GM12878 (cell line): ENCODE measurements around the gene IFNGR2.
A peak's percentile ranks its signal among the peaks of the same experiment; 100 is the strongest.

Experiments
- CHD2 ChIP-seq: IDR thresholded peaks from 2 replicates; pipeline ENCODE4 v1.6.1; 2011; ENCODE audit warnings: low read depth, low read length, improper control_type of control experiment, borderline replicate concordance
- EP300 ChIP-seq, 2 experiments: fragments of 150-350 bp in 1 of 2; IDR thresholded peaks; 2 replicates each; pipeline ENCODE4 v1.6.1; 2011 to 2012; ENCODE audit warnings: low read depth in 2 of 2, low read length in 2 of 2, borderline replicate concordance in 1 of 2, improper control_type of control experiment in 1 of 2, inconsistent platforms in 1 of 2; ENCODE audit not compliant: control insufficient read depth in 1 of 2
- EZH2 ChIP-seq: IDR thresholded peaks from 2 replicates; pipeline ENCODE4 v1.6.1; 2012; ENCODE audit warnings: low read depth, mild to moderate bottlenecking, control low read depth, inconsistent platforms, low read length, borderline replicate concordance; ENCODE audit not compliant: control insufficient read depth
- KLF5 ChIP-seq: fragments of 450-650 bp; IDR thresholded peaks from 2 replicates; pipeline ENCODE4 v1.6.1; 2014; ENCODE audit warnings: mild to moderate bottlenecking; ENCODE audit not compliant: partially characterized antibody
- POLR2A ChIP-seq: IDR thresholded peaks from 2 replicates; pipeline ENCODE4 v1.6.1; 2011; ENCODE audit warnings: low read depth, mild to moderate bottlenecking, low read length
- POLR2AphosphoS5 ChIP-seq: IDR thresholded peaks from 2 replicates; pipeline ENCODE4 v1.6.1; 2011; ENCODE audit warnings: mild to moderate bottlenecking, low read length, inconsistent platforms
- RELA ChIP-seq: fragments of 450-650 bp; IDR thresholded peaks from 2 replicates; pipeline ENCODE4 v1.8.0; 2014; ENCODE audit warnings: borderline replicate concordance; ENCODE audit not compliant: partially characterized antibody
- SPI1 ChIP-seq: IDR thresholded peaks from 2 replicates; pipeline ENCODE4 v1.6.1; 2011; ENCODE audit warnings: low read depth, mild to moderate bottlenecking, low read length, moderate library complexity, borderline replicate concordance; ENCODE audit not compliant: insufficient read depth
- TBL1XR1 ChIP-seq: IDR thresholded peaks from 2 replicates; pipeline ENCODE4 v1.6.1; 2012; ENCODE audit warnings: low read depth, low read length, improper control_type of control experiment
- ZZZ3 ChIP-seq: IDR thresholded peaks from 2 replicates; pipeline ENCODE4 v1.6.1; 2011; ENCODE audit warnings: low read depth; ENCODE audit not compliant: control insufficient read depth, insufficient read length
- TF ChIP-seq, protein P1 (sequence below), 3 experiments: IDR thresholded peaks in 2 of 3; conservative IDR thresholded peaks in 1 of 3; 2 replicates each; pipeline ENCODE4 v1.5.1; 2011; ENCODE audit warnings: low read depth in 3 of 3, low read length in 3 of 3, mild to moderate bottlenecking in 3 of 3, control low read depth in 2 of 3, moderate library complexity in 2 of 3, inconsistent platforms in 1 of 3, mixed read lengths in 1 of 3; ENCODE audit not compliant: control insufficient read depth in 2 of 3, insufficient read depth in 1 of 3; ENCODE audit errors: extremely low read depth in 1 of 3
- TF ChIP-seq, protein P2 (sequence below): fragments of 450-650 bp; IDR thresholded peaks from 2 replicates; pipeline ENCODE4 v1.6.1; 2017; ENCODE audit warnings: mild to moderate bottlenecking
- TF ChIP-seq, protein P3 (sequence below): IDR thresholded peaks from 2 replicates; pipeline ENCODE4 v1.6.1; 2012; ENCODE audit warnings: low read depth, low read length, improper control_type of control experiment
- TF ChIP-seq, protein P4 (sequence below): fragments of 450-650 bp; IDR thresholded peaks from 2 replicates; pipeline ENCODE4 v1.6.1; 2018; ENCODE audit warnings: borderline replicate concordance, mild to moderate bottlenecking; ENCODE audit not compliant: partially characterized antibody

DNA sequence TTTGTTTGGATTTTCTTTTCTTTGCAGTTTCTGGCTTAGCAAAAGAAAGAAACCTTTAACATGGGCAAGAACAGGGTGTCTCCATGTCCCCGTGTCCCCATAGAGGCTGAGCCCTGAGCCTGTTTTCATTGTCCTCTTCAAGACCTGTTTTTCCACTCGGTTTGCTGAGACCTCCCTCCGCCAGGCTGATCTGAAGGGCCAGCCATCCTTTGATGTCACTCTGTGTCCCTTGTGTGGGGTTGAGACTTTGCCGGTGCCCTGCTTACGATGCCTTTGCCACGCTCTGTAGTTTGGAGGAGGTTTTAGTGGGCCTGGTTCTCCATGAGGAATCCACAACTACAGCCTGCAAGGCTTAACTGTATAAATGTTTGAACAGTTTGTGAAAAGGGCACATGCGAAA is 23.8 kb downstream of the IFNGR2 start:
- TF ChIP-seq, protein P1, sequence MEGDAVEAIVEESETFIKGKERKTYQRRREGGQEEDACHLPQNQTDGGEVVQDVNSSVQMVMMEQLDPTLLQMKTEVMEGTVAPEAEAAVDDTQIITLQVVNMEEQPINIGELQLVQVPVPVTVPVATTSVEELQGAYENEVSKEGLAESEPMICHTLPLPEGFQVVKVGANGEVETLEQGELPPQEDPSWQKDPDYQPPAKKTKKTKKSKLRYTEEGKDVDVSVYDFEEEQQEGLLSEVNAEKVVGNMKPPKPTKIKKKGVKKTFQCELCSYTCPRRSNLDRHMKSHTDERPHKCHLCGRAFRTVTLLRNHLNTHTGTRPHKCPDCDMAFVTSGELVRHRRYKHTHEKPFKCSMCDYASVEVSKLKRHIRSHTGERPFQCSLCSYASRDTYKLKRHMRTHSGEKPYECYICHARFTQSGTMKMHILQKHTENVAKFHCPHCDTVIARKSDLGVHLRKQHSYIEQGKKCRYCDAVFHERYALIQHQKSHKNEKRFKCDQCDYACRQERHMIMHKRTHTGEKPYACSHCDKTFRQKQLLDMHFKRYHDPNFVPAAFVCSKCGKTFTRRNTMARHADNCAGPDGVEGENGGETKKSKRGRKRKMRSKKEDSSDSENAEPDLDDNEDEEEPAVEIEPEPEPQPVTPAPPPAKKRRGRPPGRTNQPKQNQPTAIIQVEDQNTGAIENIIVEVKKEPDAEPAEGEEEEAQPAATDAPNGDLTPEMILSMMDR (IDR thresholded peaks at IDR 0.05 in 2 of 3, conservative IDR thresholded peaks at IDR 0.05 in 1 of 3; ENCODE audit: control insufficient read depth in 2 of 3, extremely low read depth in 1 of 3, insufficient read depth in 1 of 3, low read depth in 3 of 3, low read length in 3 of 3), result no peak
- TF ChIP-seq POLR2A, result peak; percentile 34; the same call in 1 of the 2 replicates
- TF ChIP-seq, protein P2, sequence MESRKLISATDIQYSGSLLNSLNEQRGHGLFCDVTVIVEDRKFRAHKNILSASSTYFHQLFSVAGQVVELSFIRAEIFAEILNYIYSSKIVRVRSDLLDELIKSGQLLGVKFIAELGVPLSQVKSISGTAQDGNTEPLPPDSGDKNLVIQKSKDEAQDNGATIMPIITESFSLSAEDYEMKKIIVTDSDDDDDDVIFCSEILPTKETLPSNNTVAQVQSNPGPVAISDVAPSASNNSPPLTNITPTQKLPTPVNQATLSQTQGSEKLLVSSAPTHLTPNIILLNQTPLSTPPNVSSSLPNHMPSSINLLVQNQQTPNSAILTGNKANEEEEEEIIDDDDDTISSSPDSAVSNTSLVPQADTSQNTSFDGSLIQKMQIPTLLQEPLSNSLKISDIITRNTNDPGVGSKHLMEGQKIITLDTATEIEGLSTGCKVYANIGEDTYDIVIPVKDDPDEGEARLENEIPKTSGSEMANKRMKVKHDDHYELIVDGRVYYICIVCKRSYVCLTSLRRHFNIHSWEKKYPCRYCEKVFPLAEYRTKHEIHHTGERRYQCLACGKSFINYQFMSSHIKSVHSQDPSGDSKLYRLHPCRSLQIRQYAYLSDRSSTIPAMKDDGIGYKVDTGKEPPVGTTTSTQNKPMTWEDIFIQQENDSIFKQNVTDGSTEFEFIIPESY, result no peak
- no peak for TF ChIP-seq EZH2
- TF ChIP-seq SPI1, result no peak
- no peak for TF ChIP-seq CHD2
- no peak for TF ChIP-seq TBL1XR1
- TF ChIP-seq RELA, result no peak
- TF ChIP-seq POLR2AphosphoS5, result no peak
- TF ChIP-seq, protein P3, sequence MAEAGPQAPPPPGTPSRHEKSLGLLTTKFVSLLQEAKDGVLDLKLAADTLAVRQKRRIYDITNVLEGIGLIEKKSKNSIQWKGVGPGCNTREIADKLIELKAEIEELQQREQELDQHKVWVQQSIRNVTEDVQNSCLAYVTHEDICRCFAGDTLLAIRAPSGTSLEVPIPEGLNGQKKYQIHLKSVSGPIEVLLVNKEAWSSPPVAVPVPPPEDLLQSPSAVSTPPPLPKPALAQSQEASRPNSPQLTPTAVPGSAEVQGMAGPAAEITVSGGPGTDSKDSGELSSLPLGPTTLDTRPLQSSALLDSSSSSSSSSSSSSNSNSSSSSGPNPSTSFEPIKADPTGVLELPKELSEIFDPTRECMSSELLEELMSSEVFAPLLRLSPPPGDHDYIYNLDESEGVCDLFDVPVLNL, result no peak
- no peak for TF ChIP-seq EP300 (IDR thresholded peaks at IDR 0.05; ENCODE audit: borderline replicate concordance in 1 of 2, control insufficient read depth in 1 of 2, low read depth in 2 of 2, low read length in 2 of 2)
- TF ChIP-seq ZZZ3, result no peak
- TF ChIP-seq KLF5, result no peak
- TF ChIP-seq, protein P4, sequence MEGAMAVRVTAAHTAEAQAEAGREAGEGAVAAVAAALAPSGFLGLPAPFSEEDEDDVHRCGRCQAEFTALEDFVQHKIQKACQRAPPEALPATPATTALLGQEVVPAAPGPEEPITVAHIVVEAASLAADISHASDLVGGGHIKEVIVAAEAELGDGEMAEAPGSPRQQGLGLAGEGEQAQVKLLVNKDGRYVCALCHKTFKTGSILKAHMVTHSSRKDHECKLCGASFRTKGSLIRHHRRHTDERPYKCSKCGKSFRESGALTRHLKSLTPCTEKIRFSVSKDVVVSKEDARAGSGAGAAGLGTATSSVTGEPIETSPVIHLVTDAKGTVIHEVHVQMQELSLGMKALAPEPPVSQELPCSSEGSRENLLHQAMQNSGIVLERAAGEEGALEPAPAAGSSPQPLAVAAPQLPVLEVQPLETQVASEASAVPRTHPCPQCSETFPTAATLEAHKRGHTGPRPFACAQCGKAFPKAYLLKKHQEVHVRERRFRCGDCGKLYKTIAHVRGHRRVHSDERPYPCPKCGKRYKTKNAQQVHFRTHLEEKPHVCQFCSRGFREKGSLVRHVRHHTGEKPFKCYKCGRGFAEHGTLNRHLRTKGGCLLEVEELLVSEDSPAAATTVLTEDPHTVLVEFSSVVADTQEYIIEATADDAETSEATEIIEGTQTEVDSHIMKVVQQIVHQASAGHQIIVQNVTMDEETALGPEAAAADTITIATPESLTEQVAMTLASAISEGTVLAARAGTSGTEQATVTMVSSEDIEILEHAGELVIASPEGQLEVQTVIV, result no peak
